Adipocyte (in vitro differentiated cells): Measurements from ENCODE around the gene TSPAN31.
A peak's percentile ranks its signal among the peaks of the same experiment; 100 is the strongest.

Source experiments
- DNase-seq: peaks from one replicate; pipeline ENCODE4 v3.0.0-alpha.2; 2015; ENCODE audit warnings: low read depth
- H3K27me3 ChIP-seq: replicated peaks from 2 replicates; pipeline ENCODE4 v1.7.0; 2013; ENCODE audit warnings: mild to moderate bottlenecking, low read length, moderate library complexity; ENCODE audit not compliant: control insufficient read depth, insufficient read depth
- H3K36me3 ChIP-seq: 2 replicates; pipeline ENCODE4 v1.7.0; 2013; ENCODE audit warnings: low read length, mild to moderate bottlenecking, moderate library complexity; ENCODE audit not compliant: control insufficient read depth, insufficient read depth, severe bottlenecking
- H3K4me1 ChIP-seq: 2 replicates; pipeline ENCODE4 v1.7.0; 2013; ENCODE audit warnings: mild to moderate bottlenecking, low read length, moderate library complexity; ENCODE audit not compliant: control insufficient read depth, insufficient read depth
- H3K4me3 ChIP-seq: 2 replicates; pipeline ENCODE4 v1.7.0; 2013; ENCODE audit warnings: mild to moderate bottlenecking, low read length, moderate library complexity
- H3K9ac ChIP-seq: 2 replicates; pipeline ENCODE4 v1.7.0; 2013; ENCODE audit warnings: mild to moderate bottlenecking, low read length, moderate library complexity
- H3K9me3 ChIP-seq: 2 replicates; pipeline ENCODE4 v1.7.0; 2013; ENCODE audit warnings: mild to moderate bottlenecking, low read length, moderate library complexity; ENCODE audit not compliant: control insufficient read depth

TSPAN31 gene

GRCh38 chr12:57739914-57740538, 4.8 kb upstream of the TSPAN31 start:
- Histone ChIP-seq H3K9me3 (no peaks in the 10 kb centered on the region), H3K36me3 (no peaks in the 10 kb centered on the region), H3K4me1 (peaks cover 6% of the 10 kb centered on the region), H3K9ac (no peak overlapping the region), H3K4me3 (no peak overlapping the region), H3K27me3 (peaks cover 50% of the 10 kb centered on the region)
- DNase-seq = no peak

GRCh38 chr12:57740656-57741412, 4.0 kb upstream of the TSPAN31 start:
- Histone ChIP-seq H3K4me3 (no peak overlapping the region), H3K27me3 (peaks cover 43% of the 10 kb centered on the region), H3K36me3 (no peaks in the 10 kb centered on the region), H3K9ac (no peak overlapping the region), H3K9me3 (no peaks in the 10 kb centered on the region), H3K4me1 (peaks cover 10% of the 10 kb centered on the region)
- no peak for DNase-seq

DNA sequence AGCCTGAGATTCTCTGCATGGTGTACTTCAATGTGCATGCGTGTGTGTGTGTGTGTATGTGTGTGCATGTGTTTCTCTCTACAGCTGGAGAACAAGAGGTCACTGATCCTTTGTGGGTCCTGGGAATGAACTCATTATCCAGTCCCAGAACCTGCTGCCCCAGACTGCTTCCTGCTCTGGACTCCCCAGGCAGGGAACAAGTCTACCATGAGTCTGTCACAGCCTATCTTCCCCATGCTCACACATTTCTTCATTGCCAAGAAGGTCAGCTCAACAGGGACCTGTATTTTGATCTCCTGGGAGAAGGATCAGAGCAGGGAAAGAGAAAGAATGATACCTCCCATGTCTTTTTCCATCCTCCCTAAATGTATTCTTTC, 3.4 kb upstream of the TSPAN31 start:
- Histone ChIP-seq H3K36me3 (peaks cover 4% of the 10 kb centered on the region), H3K9ac (no peak overlapping the region), H3K9me3 (no peaks in the 10 kb centered on the region), H3K27me3 (peaks cover 37% of the 10 kb centered on the region), H3K4me1 (peaks cover 15% of the 10 kb centered on the region), H3K4me3 (no peak overlapping the region)
- DNase-seq = no peak

DNA sequence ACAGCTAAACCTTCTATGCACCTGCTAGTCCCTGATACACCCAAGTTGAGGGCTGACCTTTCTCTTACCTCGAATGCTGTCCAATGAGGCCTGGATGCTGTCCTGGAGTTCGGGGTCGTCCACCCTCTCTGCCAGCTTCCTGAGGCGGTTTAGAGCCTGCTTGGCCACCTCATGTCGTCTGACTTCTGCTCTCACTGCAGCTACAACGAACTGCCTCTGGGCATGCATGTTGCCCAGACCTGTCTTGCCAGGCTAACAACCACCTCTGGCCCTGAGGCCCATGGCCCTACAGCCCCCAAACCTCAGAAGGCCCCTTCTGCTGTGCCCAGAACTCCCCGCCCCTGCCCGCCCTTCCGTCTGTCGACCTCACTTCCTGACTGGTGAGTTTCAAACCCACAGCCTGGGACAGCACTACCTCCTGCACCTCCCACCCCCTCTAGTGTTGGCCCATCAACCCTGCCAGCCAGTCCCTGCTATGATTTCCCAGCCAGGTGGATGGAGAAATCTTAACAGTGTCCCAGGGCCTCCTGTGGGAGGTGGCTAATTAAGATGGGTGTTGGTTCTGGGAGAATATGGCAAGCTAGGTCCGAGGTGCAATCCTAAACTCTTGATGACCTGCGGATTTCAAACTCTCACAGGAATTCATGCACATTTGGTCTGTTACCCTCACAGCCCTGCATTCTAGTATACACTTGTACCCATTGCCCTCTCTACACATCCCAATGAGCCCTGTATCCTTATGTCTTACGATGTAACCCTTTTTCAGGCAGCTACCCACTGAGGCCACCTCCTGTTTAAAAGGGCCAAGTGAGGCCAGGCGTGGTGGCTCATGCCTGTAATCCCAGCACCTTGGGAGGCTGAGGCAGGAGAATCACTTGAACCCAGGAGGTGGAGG, 2.7 kb upstream of the TSPAN31 start:
- Histone ChIP-seq H3K9me3 (no peaks in the 10 kb centered on the region), H3K9ac (no peak overlapping the region), H3K27me3 (peaks cover 30% of the 10 kb centered on the region), H3K36me3 (peaks cover 11% of the 10 kb centered on the region), H3K4me1 (peaks cover 17% of the 10 kb centered on the region), H3K4me3 (no peak overlapping the region)
- DNase-seq = no peak

- peaks cover 27% of the 10 kb centered on the region for H3K27me3 ChIP-seq
- DNase-seq = no peak
These were observed 1.1 kb upstream of the TSPAN31 start for GRCh38 chr12:57743769-57744168.

DNA sequence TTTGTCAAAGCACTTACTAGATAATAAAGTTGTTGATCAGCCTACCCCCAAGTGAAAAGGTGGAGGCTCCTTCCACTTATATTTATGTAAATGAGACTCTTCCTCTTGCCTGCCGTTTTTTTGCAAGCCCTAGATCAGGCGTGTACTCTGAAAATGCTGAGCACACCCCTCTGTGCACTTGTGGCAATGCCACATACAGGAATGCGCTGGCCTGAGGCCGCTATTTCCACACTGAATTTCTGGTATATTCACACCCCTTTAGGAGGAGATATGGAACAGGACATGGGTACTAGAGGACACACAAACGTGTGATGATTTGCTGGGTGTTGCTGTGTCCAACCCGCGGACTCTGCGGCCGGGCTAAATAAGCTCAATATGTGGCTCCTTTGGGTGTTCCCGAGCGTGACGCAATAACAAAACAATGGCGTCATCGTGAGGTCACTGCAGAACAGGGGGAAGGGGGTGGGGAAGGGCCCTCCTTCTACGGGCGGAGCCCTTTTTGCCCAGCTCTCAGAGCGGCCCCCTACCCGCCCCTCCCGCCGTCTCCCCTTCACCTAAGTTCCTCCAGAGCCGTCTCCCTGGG, 554 bp upstream of the TSPAN31 start:
- Histone ChIP-seq H3K4me1 (peaks cover 17% of the 10 kb centered on the region), H3K36me3 (peaks cover 33% of the 10 kb centered on the region), H3K4me3 (peak overlapping the region; percentile 98), H3K9me3 (no peaks in the 10 kb centered on the region), H3K27me3 (peaks cover 23% of the 10 kb centered on the region), H3K9ac (peak overlapping the region; percentile 98)
- DNase-seq = peak; percentile 93

More at GRCh38 chr12:57743769-57744168, 1.1 kb upstream of the TSPAN31 start:
- H3K9ac ChIP-seq = peak overlapping the region; percentile 98
- H3K4me3 ChIP-seq = peak overlapping the region; percentile 98
- no peaks in the 10 kb centered on the region for H3K9me3 ChIP-seq
- peaks cover 28% of the 10 kb centered on the region for H3K36me3 ChIP-seq
- H3K4me1 ChIP-seq = peaks cover 17% of the 10 kb centered on the region

GRCh38 chr12:57745485-57745881, 644 bp downstream of the TSPAN31 start:
- peaks cover 41% of the 10 kb centered on the region for H3K36me3 ChIP-seq
- H3K4me3 ChIP-seq = peak overlapping the region; percentile 98
- DNase-seq = no peak
- peaks cover 12% of the 10 kb centered on the region for H3K27me3 ChIP-seq
- no peaks in the 10 kb centered on the region for H3K9me3 ChIP-seq
- peak overlapping the region; percentile 98 for H3K9ac ChIP-seq
- peaks cover 18% of the 10 kb centered on the region for H3K4me1 ChIP-seq

DNA sequence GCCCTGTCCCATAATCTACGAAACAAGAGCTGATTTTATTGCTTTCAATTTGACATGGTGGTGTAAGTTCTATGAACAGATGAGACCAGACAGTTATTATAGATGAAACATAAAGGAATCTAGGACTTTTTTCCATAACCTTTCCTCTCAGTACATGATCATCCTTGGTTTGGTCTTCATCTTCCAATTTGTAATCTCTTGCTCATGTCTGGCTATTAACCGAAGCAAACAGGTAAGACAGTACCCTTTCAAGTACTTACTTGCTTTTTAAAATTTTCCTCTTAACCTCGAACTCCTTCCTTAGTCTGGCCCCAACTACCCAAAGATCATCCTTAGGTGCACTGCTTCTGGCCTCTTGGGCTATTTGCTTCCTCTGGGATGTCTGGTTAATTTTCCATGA, 1.2 kb downstream of the TSPAN31 start:
- H3K4me3 ChIP-seq = peak overlapping the region; percentile 98
- no peak for DNase-seq
- peaks cover 24% of the 10 kb centered on the region for H3K4me1 ChIP-seq

GRCh38 chr12:57749061-57749460, 4.2 kb downstream of the TSPAN31 start:
- H3K36me3 ChIP-seq = peaks cover 45% of the 10 kb centered on the region

More for the DNA sequence above, 1.2 kb downstream of the TSPAN31 start:
- peak overlapping the region; percentile 98 for H3K9ac ChIP-seq
- H3K27me3 ChIP-seq = peaks cover 6% of the 10 kb centered on the region
- H3K9me3 ChIP-seq = no peaks in the 10 kb centered on the region
- H3K36me3 ChIP-seq = peaks cover 45% of the 10 kb centered on the region

GRCh38 chr12:57750561-57751431, 6.0 kb downstream of the TSPAN31 start:
- peaks cover 25% of the 10 kb centered on the region for H3K4me1 ChIP-seq
- H3K36me3 ChIP-seq = peaks cover 45% of the 10 kb centered on the region
- DNase-seq = no peak
- peak overlapping the region; percentile 93 for H3K4me3 ChIP-seq
- no peaks in the 10 kb centered on the region for H3K9me3 ChIP-seq
- peaks cover 4% of the 10 kb centered on the region for H3K27me3 ChIP-seq
- peak overlapping the region; percentile 92 for H3K9ac ChIP-seq

More at GRCh38 chr12:57749061-57749460, 4.2 kb downstream of the TSPAN31 start:
- no peak for DNase-seq
- Histone ChIP-seq H3K4me3 (no peak overlapping the region), H3K9me3 (no peaks in the 10 kb centered on the region), H3K27me3 (no peaks in the 10 kb centered on the region), H3K9ac (no peak overlapping the region), H3K4me1 (peaks cover 29% of the 10 kb centered on the region)
